IPS-11a (cell line): ENCODE results near the gene OR2T11.
"Not testable (repeated sequence)": the region's sequence is repeated elsewhere in the genome, so short reads cannot be mapped to it uniquely, and the experiment has no call there.

ENCODE experiments used
- H3K4me3 ChIP-seq: one replicate; pipeline ENCODE4 v1.5.1; 2013; ENCODE audit warnings: low read depth, low read length, control low read depth

The OR2T11 gene

GRCh38 chr1:248618878-248619277 lies 16.0 kb downstream of the OR2T11 start:
- no peak overlapping the region for H3K4me3 ChIP-seq

- no peak overlapping the region for H3K4me3 ChIP-seq
These were observed 16.8 kb downstream of the OR2T11 start for GRCh38 chr1:248618119-248618518.

- no peak overlapping the region for H3K4me3 ChIP-seq
These were observed 21.1 kb downstream of the OR2T11 start for GRCh38 chr1:248613742-248614141.

DNA sequence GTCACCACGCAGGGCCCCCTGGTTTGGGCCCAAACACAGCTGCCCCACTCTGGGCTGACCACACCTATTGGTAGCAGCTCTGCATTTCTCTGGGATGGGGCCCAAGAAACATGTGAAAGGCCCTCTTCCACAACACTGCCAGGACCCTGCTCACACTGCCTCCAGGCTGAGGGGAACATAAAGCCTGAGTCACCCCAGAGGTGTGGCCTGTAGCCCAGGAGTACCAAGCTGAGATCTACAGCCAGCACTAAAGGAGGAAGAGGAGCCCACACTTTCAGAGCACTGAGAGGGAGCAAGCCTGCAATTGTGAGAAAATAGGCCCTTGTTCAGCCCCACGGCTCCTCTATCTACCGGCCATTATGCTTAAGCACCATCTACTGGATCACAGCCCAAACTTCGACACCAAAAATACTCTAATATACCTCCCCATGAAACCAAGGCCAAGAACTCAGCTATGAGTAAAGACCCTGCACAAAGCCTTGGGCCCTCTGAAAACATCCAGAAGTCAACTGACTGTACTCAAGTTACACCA lies 22.9 kb downstream of the OR2T11 start:
- no peak overlapping the region for H3K4me3 ChIP-seq

DNA sequence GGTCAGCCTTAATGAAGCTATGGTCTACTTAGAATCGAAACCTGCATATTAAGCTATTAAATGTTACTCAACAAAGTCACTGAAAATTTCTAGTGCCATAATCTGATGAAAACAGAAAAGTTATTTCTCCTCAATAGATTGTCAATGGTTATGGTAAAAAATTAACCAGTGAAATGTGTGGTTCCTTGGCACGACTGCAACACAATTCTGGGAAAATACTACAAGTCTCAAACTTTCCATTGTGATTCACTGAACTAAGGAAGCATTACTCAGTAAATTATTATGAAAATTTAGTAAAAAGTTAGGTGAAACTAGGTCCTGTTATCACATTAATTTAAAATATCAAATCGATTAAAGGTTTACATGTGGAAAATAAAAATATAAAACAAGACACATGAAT lies 24.6 kb downstream of the OR2T11 start:
- no peak overlapping the region for H3K4me3 ChIP-seq

DNA sequence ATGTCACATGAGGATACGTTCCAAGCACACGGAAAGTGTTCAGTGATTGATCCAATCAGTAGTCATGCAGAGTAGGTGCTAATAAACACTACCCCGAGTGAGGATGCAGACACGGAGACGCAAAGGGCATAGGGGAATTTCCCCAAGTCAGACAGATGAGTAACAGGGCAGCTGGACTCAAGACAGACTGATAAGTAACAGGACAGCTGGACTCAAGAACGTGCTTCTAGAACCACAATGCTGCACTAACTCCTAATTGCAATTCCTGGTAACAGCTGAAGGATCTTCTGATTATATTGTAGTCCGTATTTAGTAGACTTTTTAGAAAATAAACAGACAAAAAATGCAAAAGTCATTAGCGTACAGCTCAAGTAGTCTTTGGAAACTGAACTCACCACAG lies 35.5 kb downstream of the OR2T11 start:
- no peak overlapping the region for H3K4me3 ChIP-seq

- no peak within 1 kb of the TSS for H3K4me3 ChIP-seq
These were observed 37.3 kb downstream of the OR2T11 start, which contains the start of gene OR2T10 for GRCh38 chr1:248597589-248597988. OR2T10 (minus strand) TSS chr1:248597700; CDS start chr1:248593768, 3,932 bp downstream.

DNA sequence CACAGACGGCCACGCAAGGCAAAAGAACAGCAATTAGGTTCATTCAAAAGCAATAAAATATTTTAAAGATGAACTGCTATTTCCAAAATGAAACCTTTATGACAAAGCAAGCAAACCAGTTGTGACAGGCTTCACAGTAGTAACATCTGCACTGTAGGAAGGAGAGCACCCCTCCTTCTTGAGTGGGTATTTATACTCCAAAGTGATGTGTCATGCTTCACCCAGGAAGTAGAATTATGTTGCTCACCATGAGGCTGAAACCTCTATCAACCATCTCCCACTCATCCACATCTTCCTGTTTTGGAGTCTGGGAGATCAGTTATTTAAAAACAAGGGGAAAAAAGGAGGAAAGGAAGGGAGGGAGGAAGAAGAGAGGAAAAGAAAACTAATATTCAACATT lies 38.3 kb downstream of the OR2T11 start:
- no peak overlapping the region for H3K4me3 ChIP-seq

- no peak overlapping the region for H3K4me3 ChIP-seq
These were observed 41.7 kb downstream of the OR2T11 start for GRCh38 chr1:248593226-248593625.

DNA sequence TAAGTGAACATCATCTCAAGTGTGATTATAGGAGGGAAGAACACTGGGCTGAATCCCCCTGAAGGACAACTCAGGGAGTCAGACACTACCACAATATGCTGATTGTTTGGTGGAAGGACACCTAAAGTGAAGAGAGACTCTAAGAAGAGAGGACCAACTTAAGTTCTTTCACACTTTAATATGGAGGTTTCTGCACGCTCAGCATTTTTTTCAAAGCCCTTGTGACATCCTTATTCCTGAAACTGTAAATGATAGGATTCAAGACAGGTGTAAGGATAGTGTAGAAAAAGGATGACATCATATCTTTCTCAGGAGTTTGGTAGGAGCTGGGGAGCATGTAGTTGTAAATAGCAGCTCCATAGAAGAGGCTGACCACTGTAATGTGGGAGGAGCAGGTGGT lies 42.2 kb downstream of the OR2T11 start:
- H3K4me3 ChIP-seq, result no peak overlapping the region

DNA sequence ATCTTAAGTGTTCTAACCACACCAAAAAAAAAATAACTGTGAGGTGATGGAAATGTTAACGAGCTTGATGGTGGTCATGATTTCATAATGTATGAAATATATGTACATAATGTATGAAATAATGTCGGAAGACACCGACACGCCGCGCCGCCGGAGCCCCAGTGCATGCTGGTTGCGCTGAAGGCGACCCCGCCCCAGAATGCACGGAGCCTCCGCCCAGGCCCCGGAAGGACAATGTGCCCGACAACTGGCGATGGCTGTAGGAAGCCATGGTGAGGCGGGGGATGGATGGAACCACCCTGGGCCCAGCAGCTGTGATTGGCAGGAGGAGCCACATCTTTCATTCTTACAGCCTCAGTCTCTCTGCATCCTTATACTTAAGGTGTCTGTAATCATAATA lies 44.8 kb downstream of the OR2T11 start:
- H3K4me3 ChIP-seq, result no peak overlapping the region

DNA sequence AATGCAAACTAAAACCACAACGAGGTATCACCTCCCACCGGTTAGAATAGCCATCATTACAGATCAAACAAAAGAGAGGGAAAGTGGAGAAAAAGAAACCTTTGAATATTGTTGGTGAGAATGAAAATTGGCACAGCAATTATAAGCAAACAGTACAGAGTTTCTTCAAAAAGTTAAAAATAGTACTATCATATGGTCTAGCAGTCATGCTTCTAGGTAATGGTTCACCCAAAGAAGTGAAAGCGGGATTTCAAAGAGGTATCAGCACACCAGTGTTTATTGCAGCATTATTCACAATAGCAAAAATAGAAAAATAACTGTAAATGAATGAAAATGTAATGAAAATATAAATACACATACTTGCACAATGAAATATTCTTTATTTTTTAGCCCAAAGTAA lies 45.6 kb downstream of the OR2T11 start:
- no peak overlapping the region for H3K4me3 ChIP-seq

GRCh38 chr1:248585266-248585665 lies 49.6 kb downstream of the OR2T11 start:
- no peak overlapping the region for H3K4me3 ChIP-seq

DNA sequence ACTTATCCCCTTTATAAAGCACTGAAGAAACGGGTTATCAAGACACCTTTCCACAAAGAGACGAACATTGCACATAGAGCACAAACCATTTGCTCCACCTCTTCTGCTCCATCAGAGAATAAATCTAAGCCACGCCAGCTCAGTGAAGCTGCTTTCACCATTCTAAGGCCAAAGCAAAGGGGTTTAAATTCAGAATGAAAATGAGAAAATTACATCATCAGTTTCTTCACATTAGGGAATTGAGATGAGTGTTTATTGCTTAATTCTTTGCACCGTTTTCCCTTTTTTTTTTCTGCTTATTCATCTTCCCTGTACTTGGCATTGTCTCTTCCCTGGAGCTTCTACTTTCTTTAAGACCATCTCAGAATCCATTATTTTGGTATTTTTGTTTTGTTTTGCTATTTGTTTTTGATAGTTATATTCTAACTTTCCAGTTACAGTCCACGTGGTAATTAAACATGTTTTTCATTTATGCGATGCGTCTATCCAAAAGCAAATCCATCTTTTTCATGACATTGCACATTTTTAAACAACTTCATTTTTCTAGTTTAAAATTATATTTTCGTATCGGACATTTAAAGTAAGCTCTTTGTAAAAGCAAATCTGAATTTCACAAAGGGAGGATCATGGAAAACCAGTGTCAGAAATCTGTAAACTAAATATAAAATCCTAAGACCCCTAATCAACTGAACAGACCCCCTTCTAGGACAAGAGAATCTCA lies 58.5 kb downstream of the OR2T11 start:
- no peak overlapping the region for H3K4me3 ChIP-seq

- not testable (repeated sequence) for H3K4me3 ChIP-seq
These were observed 60.2 kb downstream of the OR2T11 start, which contains the start of gene OR2T34 for GRCh38 chr1:248574657-248575056. OR2T34 (minus strand) TSS chr1:248574757; CDS start chr1:248574757, 0 bp downstream.

DNA sequence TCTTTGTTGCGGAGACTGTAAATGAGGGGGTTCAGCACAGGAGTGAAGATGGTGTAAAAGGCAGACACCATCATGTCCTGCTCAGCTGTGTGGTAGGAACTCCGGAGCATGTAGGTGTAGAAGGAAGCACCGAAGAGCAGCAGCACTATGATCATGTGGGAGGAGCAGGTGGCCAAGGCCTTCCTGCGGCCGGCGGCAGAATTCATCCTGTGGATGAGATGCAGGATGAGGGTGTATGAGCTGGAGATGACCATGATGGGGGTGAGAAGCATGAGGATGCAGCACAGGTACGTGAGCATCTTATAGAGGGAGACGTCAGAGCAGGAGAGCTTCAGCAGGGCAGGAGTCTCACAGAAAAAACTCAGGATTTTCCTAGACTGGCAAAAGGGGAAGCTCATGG lies 61.0 kb downstream of the OR2T11 start:
- H3K4me3 ChIP-seq, result not testable (repeated sequence)
